HepG2 (cell line): ENCODE results near the gene FBXL12. TPM values are rescaled to one million over a fixed set of nuclear protein-coding genes. Genes with fewer than 3 reads are reported as not detected.

Experiments
- EP300 ChIP-seq, 3 experiments: sonication (generic) in 1 of 3; formaldehyde crosslinking in 1 of 3; IDR thresholded peaks; 2 replicates each; pipeline versions ENCODE4 v1.5.1 to v1.6.1; 2011 to 2020; ENCODE audit warnings: low read depth in 2 of 3, low read length in 2 of 3, borderline replicate concordance in 1 of 3, improper control_type of control experiment in 1 of 3, mild to moderate bottlenecking in 1 of 3, missing genetic modification reagents in 1 of 3, moderate library complexity in 1 of 3
- NKX3-1 ChIP-seq: sonication (generic); formaldehyde crosslinking; IDR thresholded peaks from 2 replicates; pipeline ENCODE4 v1.5.0; 2020; ENCODE audit warnings: missing genetic modification reagents
- PATZ1 ChIP-seq: sonication (generic); formaldehyde crosslinking; IDR thresholded peaks from 2 replicates; pipeline ENCODE4 v1.4.0; 2020; ENCODE audit warnings: missing genetic modification reagents
- POLR2A ChIP-seq, 2 experiments: IDR thresholded peaks; 2 replicates each; pipeline ENCODE4 v1.6.1; 2011; ENCODE audit warnings: low read depth in 2 of 2, low read length in 2 of 2, mild to moderate bottlenecking in 1 of 2, moderate library complexity in 1 of 2; ENCODE audit not compliant: insufficient read depth in 1 of 2
- SOX6 ChIP-seq, 2 experiments: fragments of 450-650 bp in 1 of 2; sonication (generic) in 1 of 2; formaldehyde crosslinking in 1 of 2; IDR thresholded peaks; 2 replicates each; pipeline versions ENCODE4 v1.4.0 to v1.6.1; 2017 to 2020; ENCODE audit warnings: antibody characterized with exemption in 1 of 2, mild to moderate bottlenecking in 1 of 2, missing genetic modification reagents in 1 of 2
- SYNCRIP ChIP-seq: fragments of 200-400 bp; formaldehyde crosslinking; IDR thresholded peaks from 2 replicates; pipeline ENCODE4 v1.6.1; 2018; ENCODE audit warnings: mild to moderate bottlenecking, low read depth, low read length; ENCODE audit not compliant: insufficient read depth
- ZNF142 ChIP-seq: sonication (generic); formaldehyde crosslinking; IDR thresholded peaks from 2 replicates; pipeline ENCODE4 v1.4.0; 2020; ENCODE audit warnings: missing genetic modification reagents
- ZNF704 ChIP-seq: sonication (generic); formaldehyde crosslinking; IDR thresholded peaks from 2 replicates; pipeline ENCODE4 v1.8.1; 2023; ENCODE audit warnings: mild to moderate bottlenecking, inconsistent platforms, moderate library complexity, missing genetic modification reagents, borderline replicate concordance
- polyA plus RNA-seq, 8 experiments: library from polyadenylated mRNA; depleted of rRNA in 3 of 8; stranded (reverse) in 7 of 8; unstranded in 1 of 8; fragments of >200 nt; fragmentation: Illumina TruSeq in 4 of 8; extraction: Trizol in 4 of 8; gene quantifications; 2 replicates each; pipeline versions ENCODE4 v1.2.1 to v1.2.3, GENCODE V29; 2011 to 2016; ENCODE audit warnings: low read depth in 4 of 8, missing spikeins in 1 of 8, mixed read lengths in 1 of 8; ENCODE audit not compliant: insufficient read depth in 1 of 8
- total RNA-seq, 5 experiments: library from RNA; depleted of rRNA; stranded (reverse); fragments of >200 nt; fragmentation: Illumina TruSeq; extraction: Trizol; gene quantifications; 2 replicates each; pipeline ENCODE4 v1.2.3, GENCODE V29; 2016; ENCODE audit warnings: low read depth in 1 of 5
- TF ChIP-seq, protein P1 (sequence below): sonication (generic); formaldehyde crosslinking; IDR thresholded peaks from 2 replicates; pipeline ENCODE4 v1.5.0; 2020; ENCODE audit warnings: missing genetic modification reagents
- TF ChIP-seq, protein P2 (sequence below): sonication (generic); formaldehyde crosslinking; IDR thresholded peaks from 2 replicates; pipeline ENCODE4 v1.5.1; 2020; ENCODE audit warnings: mild to moderate bottlenecking, moderate library complexity, missing genetic modification reagents
- TF ChIP-seq, protein P3 (sequence below): fragments of 450-650 bp; IDR thresholded peaks from 2 replicates; pipeline ENCODE4 v1.6.1; 2017

FBXL12 gene
- total and polyA plus RNA-seq, 2 of the 13 experiments (the other 11 are each of a cell fraction or from before 2014, with no cell fraction given) = 20.4 to 23.1 TPM

- no peak; the same call in 1 of the 2 replicates for TF ChIP-seq ZNF142
- TF ChIP-seq, protein P1, sequence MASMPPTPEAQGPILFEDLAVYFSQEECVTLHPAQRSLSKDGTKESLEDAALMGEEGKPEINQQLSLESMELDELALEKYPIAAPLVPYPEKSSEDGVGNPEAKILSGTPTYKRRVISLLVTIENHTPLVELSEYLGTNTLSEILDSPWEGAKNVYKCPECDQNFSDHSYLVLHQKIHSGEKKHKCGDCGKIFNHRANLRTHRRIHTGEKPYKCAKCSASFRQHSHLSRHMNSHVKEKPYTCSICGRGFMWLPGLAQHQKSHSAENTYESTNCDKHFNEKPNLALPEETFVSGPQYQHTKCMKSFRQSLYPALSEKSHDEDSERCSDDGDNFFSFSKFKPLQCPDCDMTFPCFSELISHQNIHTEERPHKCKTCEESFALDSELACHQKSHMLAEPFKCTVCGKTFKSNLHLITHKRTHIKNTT = no peak
- TF ChIP-seq POLR2A (IDR thresholded peaks at IDR 0.05; ENCODE audit: insufficient read depth in 1 of 2, low read depth in 2 of 2, low read length in 2 of 2) = peak in 1 of 2 experiments; percentile 78; a peak in 2 of 4 replicates
- no peak for TF ChIP-seq SYNCRIP
- TF ChIP-seq NKX3-1 (CRISPR knock-in tag) = no peak
- TF ChIP-seq PATZ1 (CRISPR knock-in tag) = peak; percentile 46; the same call in 1 of the 2 replicates
- TF ChIP-seq, protein P2, sequence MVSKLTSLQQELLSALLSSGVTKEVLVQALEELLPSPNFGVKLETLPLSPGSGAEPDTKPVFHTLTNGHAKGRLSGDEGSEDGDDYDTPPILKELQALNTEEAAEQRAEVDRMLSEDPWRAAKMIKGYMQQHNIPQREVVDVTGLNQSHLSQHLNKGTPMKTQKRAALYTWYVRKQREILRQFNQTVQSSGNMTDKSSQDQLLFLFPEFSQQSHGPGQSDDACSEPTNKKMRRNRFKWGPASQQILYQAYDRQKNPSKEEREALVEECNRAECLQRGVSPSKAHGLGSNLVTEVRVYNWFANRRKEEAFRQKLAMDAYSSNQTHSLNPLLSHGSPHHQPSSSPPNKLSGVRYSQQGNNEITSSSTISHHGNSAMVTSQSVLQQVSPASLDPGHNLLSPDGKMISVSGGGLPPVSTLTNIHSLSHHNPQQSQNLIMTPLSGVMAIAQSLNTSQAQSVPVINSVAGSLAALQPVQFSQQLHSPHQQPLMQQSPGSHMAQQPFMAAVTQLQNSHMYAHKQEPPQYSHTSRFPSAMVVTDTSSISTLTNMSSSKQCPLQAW = peak; percentile 85; the same call in 1 of the 2 replicates
- no peak for TF ChIP-seq SOX6 (IDR thresholded peaks at IDR 0.05)
- TF ChIP-seq SOX6 (CRISPR knock-in tag; IDR thresholded peaks at IDR 0.05) = no peak
- TF ChIP-seq, protein P3, sequence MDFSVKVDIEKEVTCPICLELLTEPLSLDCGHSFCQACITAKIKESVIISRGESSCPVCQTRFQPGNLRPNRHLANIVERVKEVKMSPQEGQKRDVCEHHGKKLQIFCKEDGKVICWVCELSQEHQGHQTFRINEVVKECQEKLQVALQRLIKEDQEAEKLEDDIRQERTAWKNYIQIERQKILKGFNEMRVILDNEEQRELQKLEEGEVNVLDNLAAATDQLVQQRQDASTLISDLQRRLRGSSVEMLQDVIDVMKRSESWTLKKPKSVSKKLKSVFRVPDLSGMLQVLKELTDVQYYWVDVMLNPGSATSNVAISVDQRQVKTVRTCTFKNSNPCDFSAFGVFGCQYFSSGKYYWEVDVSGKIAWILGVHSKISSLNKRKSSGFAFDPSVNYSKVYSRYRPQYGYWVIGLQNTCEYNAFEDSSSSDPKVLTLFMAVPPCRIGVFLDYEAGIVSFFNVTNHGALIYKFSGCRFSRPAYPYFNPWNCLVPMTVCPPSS = no peak
- no peak for TF ChIP-seq EP300 (IDR thresholded peaks at IDR 0.05; ENCODE audit: low read depth in 2 of 2, low read length in 2 of 2)
- no peak for TF ChIP-seq EP300 (CRISPR knock-in tag; IDR thresholded peaks at IDR 0.05; ENCODE audit: borderline replicate concordance)
- no peak for TF ChIP-seq ZNF704
Measured at GRCh38 chr19:9834726-9835506, 16.0 kb upstream of the FBXL12 start, which contains the start of gene PIN1 (continued).
